ENCODE measurements around the gene MUC21.

GRCh38 chr6:31020057-31020456 lies 36.5 kb downstream of the MUC21 start:
- TF ChIP-seq CTCF (IDR thresholded peaks at IDR 0.05; ENCODE audit: low read length) (no peak), EZH2 (IDR thresholded peaks at IDR 0.05; ENCODE audit: borderline replicate concordance, low read length) (no peak)

Data from OCI-LY1 (cell line).